ENCODE data around the gene GPATCH8. TPM values are rescaled to one million over a fixed set of nuclear protein-coding genes. Genes with fewer than 3 reads are reported as not detected.

Gene GPATCH8
- total and polyA plus RNA-seq, 9 of the 15 experiments (the other 6 are each of a cell fraction or from before 2014, with no cell fraction given): 10.6 to 29.6 (median 13.2) TPM

DNA sequence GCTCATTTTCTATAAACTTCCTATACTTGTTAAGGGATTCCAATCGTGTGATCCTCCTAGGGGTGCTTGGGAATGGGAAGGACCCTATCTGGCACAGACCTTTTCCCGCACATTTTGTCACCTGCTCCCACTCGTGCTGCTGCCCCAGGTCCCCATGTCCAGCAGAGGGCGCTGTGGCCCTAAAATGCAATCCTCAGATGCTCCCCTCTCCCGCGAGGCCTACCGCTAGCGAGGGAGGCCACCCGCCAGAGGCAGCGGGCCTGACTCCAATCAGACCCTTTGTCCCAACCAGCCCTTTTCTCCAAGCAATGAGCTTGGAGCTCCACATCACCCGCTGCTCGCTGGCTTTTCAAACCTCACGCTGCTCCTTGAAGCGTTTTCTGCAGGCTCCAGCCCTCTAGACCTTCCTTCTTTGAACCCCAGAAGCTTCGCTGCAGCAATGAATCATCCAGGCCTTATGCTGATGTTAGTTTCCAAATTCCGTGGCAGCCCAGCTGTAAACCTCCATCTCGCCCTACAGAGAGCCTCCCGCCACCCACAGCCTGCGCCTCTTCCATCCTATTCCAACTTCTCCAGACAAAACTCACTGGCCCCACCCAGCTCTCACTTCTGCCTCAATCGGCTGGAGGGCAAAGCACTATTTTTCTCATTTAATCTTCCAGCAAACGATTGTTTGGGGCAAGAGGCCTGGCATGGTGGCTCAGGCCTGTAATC lies 30.5 kb upstream of the GPATCH8 start (continued):
- TF ChIP-seq MGA (IDR thresholded peaks at IDR 0.05) (peak; percentile 29), CXXC5 (CRISPR knock-in tag; IDR thresholded peaks at IDR 0.05) (peak; percentile 42; the same call in 1 of the 2 replicates), CHD2 (IDR thresholded peaks at IDR 0.05; ENCODE audit: low read depth, low read length) (peak; percentile 49), MAZ (CRISPR knock-in tag; conservative IDR thresholded peaks at IDR 0.05 in 1 of 2, IDR thresholded peaks at IDR 0.05 in 1 of 2) (peak; percentile 42 to 87; a peak in 2 of 4 replicates), OTX1 (CRISPR knock-in tag; IDR thresholded peaks at IDR 0.05) (no peak), ATF1 (CRISPR knock-in tag; IDR thresholded peaks at IDR 0.05) (no peak), ATF1 (tag; IDR thresholded peaks at IDR 0.05) (0 out of 2 replicates have a peak, but pooled peaks have one; percentile 18)
- TF ChIP-seq, protein P1, sequence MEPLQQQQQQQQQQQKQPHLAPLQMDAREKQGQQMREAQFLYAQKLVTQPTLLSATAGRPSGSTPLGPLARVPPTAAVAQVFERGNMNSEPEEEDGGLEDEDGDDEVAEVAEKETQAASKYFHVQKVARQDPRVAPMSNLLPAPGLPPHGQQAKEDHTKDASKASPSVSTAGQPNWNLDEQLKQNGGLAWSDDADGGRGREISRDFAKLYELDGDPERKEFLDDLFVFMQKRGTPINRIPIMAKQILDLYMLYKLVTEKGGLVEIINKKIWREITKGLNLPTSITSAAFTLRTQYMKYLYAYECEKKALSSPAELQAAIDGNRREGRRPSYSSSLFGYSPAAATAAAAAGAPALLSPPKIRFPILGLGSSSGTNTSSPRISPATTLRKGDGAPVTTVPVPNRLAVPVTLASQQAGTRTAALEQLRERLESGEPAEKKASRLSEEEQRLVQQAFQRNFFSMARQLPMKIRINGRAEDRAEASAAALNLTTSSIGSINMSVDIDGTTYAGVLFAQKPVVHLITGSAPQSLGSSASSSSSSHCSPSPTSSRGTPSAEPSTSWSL (CRISPR knock-in tag; IDR thresholded peaks at IDR 0.05; ENCODE audit: borderline replicate concordance): no peak

Measured in K562 (cell line).